NCI-H774 (cell line): ENCODE results near the gene HRK.

Source experiments
- DNase-seq: peaks from one replicate; lab custom pipeline; 2025; lab: John Stamatoyannopoulos, UW

Gene HRK

GRCh38 chr12:116898669-116899068, 17.4 kb upstream of the HRK start:
- DNase-seq: no peak

GRCh38 chr12:116897476-116897875, 16.2 kb upstream of the HRK start:
- no peak for DNase-seq

GRCh38 chr12:116896411-116896924, 15.2 kb upstream of the HRK start:
- no peak for DNase-seq

GRCh38 chr12:116894913-116895312, 13.7 kb upstream of the HRK start:
- peak; percentile 43 for DNase-seq

- DNase-seq: no peak
These were observed 11.3 kb upstream of the HRK start for GRCh38 chr12:116892349-116893140.

- no peak for DNase-seq
These were observed 9.8 kb upstream of the HRK start for GRCh38 chr12:116891019-116891418.

- no peak for DNase-seq
These were observed 9.1 kb upstream of the HRK start for GRCh38 chr12:116890330-116890729.

GRCh38 chr12:116887897-116888296, 6.7 kb upstream of the HRK start:
- no peak for DNase-seq

- no peak for DNase-seq
These were observed 6.0 kb upstream of the HRK start for GRCh38 chr12:116887244-116887643.

GRCh38 chr12:116885491-116885890, 4.2 kb upstream of the HRK start:
- DNase-seq: no peak

- DNase-seq: no peak
These were observed 3.6 kb upstream of the HRK start for GRCh38 chr12:116884871-116885270.

GRCh38 chr12:116882742-116883141, 1.5 kb upstream of the HRK start:
- DNase-seq: no peak

- DNase-seq: no peak
These were observed 751 bp upstream of the HRK start for GRCh38 chr12:116881877-116882507.

GRCh38 chr12:116880817-116881324, 370 bp downstream of the HRK start:
- peak; percentile 44 for DNase-seq

GRCh38 chr12:116880213-116880816, 926 bp downstream of the HRK start:
- DNase-seq: no peak

GRCh38 chr12:116879509-116880212, 1.6 kb downstream of the HRK start:
- DNase-seq: no peak

- no peak for DNase-seq
These were observed 2.4 kb downstream of the HRK start for GRCh38 chr12:116878567-116879508.

GRCh38 chr12:116876151-116876869, 4.9 kb downstream of the HRK start:
- no peak for DNase-seq

GRCh38 chr12:116874324-116874995, 6.8 kb downstream of the HRK start:
- no peak for DNase-seq

- no peak for DNase-seq
These were observed 10.9 kb downstream of the HRK start for GRCh38 chr12:116870306-116870705.
